H1 (cell line): ENCODE results near the gene RD3L. TPM values are rescaled to one million over a fixed set of nuclear protein-coding genes. Genes with fewer than 3 reads are reported as not detected.

Source experiments
- CTCF ChIA-PET: fragments of 300-600 bp; sonication (Branson Sonifier 250); formaldehyde crosslinking; loops from one replicate; lab custom pipeline; 2021; ENCODE audit not compliant: partially characterized antibody; lab: Charles Lee
- POLR2A ChIA-PET: fragments of 300-600 bp; sonication (Branson Sonifier 250); formaldehyde crosslinking; loops from one replicate; lab custom pipeline; 2021; ENCODE audit warnings: inconsistent platforms; ENCODE audit not compliant: partially characterized antibody; lab: Charles Lee
- DNase-seq, 2 experiments: peaks; one replicate each; pipeline versions ENCODE4 v3.0.0 to v3.0.0-alpha.2; 2010 to 2022; ENCODE audit warnings: low spot score in 2 of 2, low read depth in 1 of 2, mixed read lengths in 1 of 2
- FAIRE-seq: peaks from 2 replicates; lab custom pipeline; 2011; peaks lifted over from hg19 to GRCh38; lab: Jason Lieb, UNC
- H2AFZ ChIP-seq: 2 replicates; pipeline ENCODE4 v1.8.1; 2012; ENCODE audit warnings: low read length, inconsistent platforms
- H2AK5ac ChIP-seq: 2 replicates; pipeline ENCODE4 v1.6.1; 2013; ENCODE audit warnings: low read depth, low read length
- H2BK120ac ChIP-seq: replicated peaks from 2 replicates; pipeline ENCODE3; 2013; ENCODE audit warnings: low read depth, low read length, inconsistent platforms
- H2BK12ac ChIP-seq: 2 replicates; pipeline ENCODE4 v1.6.1; 2013; ENCODE audit warnings: low read depth, low read length
- H2BK15ac ChIP-seq: 2 replicates; pipeline ENCODE4 v1.6.1; 2013; ENCODE audit warnings: low read length
- H2BK20ac ChIP-seq: 2 replicates; pipeline ENCODE4 v1.6.1; 2013; ENCODE audit warnings: low read length
- H2BK5ac ChIP-seq: 2 replicates; pipeline ENCODE4 v1.6.1; 2013; ENCODE audit warnings: low read depth, low read length
- H3K14ac ChIP-seq: 2 replicates; pipeline ENCODE4 v1.6.1; 2013; ENCODE audit warnings: inconsistent platforms; ENCODE audit not compliant: insufficient read length
- H3K18ac ChIP-seq: 2 replicates; pipeline ENCODE4 v1.6.1; 2013; ENCODE audit warnings: low read length; ENCODE audit errors: extremely low read depth
- H3K23ac ChIP-seq: 2 replicates; pipeline ENCODE4 v1.6.1; 2013; ENCODE audit warnings: inconsistent platforms; ENCODE audit not compliant: insufficient read length
- H3K23me2 ChIP-seq: 2 replicates; pipeline ENCODE4 v1.6.1; 2013; ENCODE audit warnings: low read depth, low read length
- H3K27ac ChIP-seq: 2 replicates; pipeline ENCODE4 v1.6.1; 2011; ENCODE audit warnings: low read depth, low read length, inconsistent platforms
- H3K27me3 ChIP-seq, 4 experiments: replicated peaks in 1 of 4; 1 replicate in 1 of 4; 2 replicates in 3 of 4; pipeline versions ENCODE4 v1.6.1 to v1.8.1; 2011 to 2013; ENCODE audit warnings: low read length in 3 of 4, mild to moderate bottlenecking in 3 of 4, inconsistent platforms in 2 of 4, mixed read lengths in 2 of 4, moderate library complexity in 1 of 4; ENCODE audit not compliant: control insufficient read depth in 3 of 4, insufficient read depth in 3 of 4; ENCODE audit errors: extremely low read depth in 1 of 4
- H3K36me3 ChIP-seq, 4 experiments: 2 replicates each; pipeline versions ENCODE4 v1.6.1 to v1.8.1; 2011 to 2013; ENCODE audit warnings: mild to moderate bottlenecking in 4 of 4, low read length in 3 of 4, moderate library complexity in 2 of 4, control low read depth in 1 of 4, inconsistent platforms in 1 of 4; ENCODE audit not compliant: insufficient read depth in 4 of 4, control insufficient read depth in 2 of 4
- H3K4ac ChIP-seq: replicated peaks from 2 replicates; pipeline ENCODE3; 2013; ENCODE audit warnings: low read length, low read depth, mixed read lengths, inconsistent platforms; ENCODE audit not compliant: insufficient read length
- H3K4me1 ChIP-seq, 4 experiments: replicated peaks in 1 of 4; 1 replicate in 1 of 4; 2 replicates in 3 of 4; pipeline versions ENCODE4 v1.6.1 to v1.8.1; 2011 to 2013; ENCODE audit warnings: low read length in 3 of 4, inconsistent platforms in 2 of 4, mixed read lengths in 1 of 4; ENCODE audit not compliant: insufficient read depth in 4 of 4, control insufficient read depth in 3 of 4
- H3K4me2 ChIP-seq, 2 experiments: 2 replicates each; pipeline versions ENCODE4 v1.6.1 to v1.8.1; 2011 to 2013; ENCODE audit warnings: low read depth in 2 of 2, low read length in 2 of 2, control low read depth in 1 of 2, inconsistent platforms in 1 of 2, mild to moderate bottlenecking in 1 of 2; ENCODE audit not compliant: insufficient read depth in 1 of 2
- H3K4me3 ChIP-seq, 4 experiments: fragments of 200-600, 300-600 bp in 1 of 4; sonication (generic), shearing (Covaris generic), sonication (Bioruptor Twin) in 1 of 4; 2 replicates each; pipeline versions ENCODE4 v1.5.1 to v1.8.1; 2011 to 2016; ENCODE audit warnings: low read length in 4 of 4, low read depth in 3 of 4, control low read depth in 2 of 4, inconsistent platforms in 2 of 4, mild to moderate bottlenecking in 2 of 4, mixed read lengths in 1 of 4, moderate library complexity in 1 of 4; ENCODE audit not compliant: insufficient read depth in 2 of 4; ENCODE audit errors: extremely low read depth in 1 of 4
- H3K56ac ChIP-seq: replicated peaks from 2 replicates; pipeline ENCODE3; 2013; ENCODE audit warnings: low read depth, mild to moderate bottlenecking, mixed read lengths, low read length, inconsistent platforms; ENCODE audit not compliant: insufficient read length
- H3K79me1 ChIP-seq: 2 replicates; pipeline ENCODE4 v1.6.1; 2013; ENCODE audit warnings: low read depth, low read length, control low read depth
- H3K79me2 ChIP-seq, 2 experiments: 2 replicates each; pipeline versions ENCODE4 v1.6.1 to v1.8.1; 2012 to 2013; ENCODE audit warnings: low read length in 2 of 2, mild to moderate bottlenecking in 2 of 2, inconsistent platforms in 1 of 2; ENCODE audit not compliant: insufficient read depth in 2 of 2, control insufficient read depth in 1 of 2
- H3K9ac ChIP-seq, 4 experiments: replicated peaks in 1 of 4; 1 replicate in 1 of 4; 2 replicates in 3 of 4; pipeline versions ENCODE4 v1.6.1 to v1.8.1; 2011 to 2013; ENCODE audit warnings: low read depth in 3 of 4, low read length in 3 of 4, control low read depth in 2 of 4, mild to moderate bottlenecking in 2 of 4, moderate library complexity in 2 of 4, inconsistent platforms in 1 of 4; ENCODE audit errors: extremely low read depth in 1 of 4
- H3K9me3 ChIP-seq, 2 experiments: 2 replicates each; pipeline versions ENCODE4 v1.6.1 to v1.8.1; 2012 to 2013; ENCODE audit warnings: mild to moderate bottlenecking in 2 of 2, moderate library complexity in 2 of 2, control low read depth in 1 of 2, inconsistent platforms in 1 of 2, low read depth in 1 of 2, low read length in 1 of 2, mixed read lengths in 1 of 2; ENCODE audit not compliant: insufficient read depth in 2 of 2
- H4K20me1 ChIP-seq, 2 experiments: replicated peaks in 1 of 2; 2 replicates each; pipeline versions ENCODE3 to v1.8.1; 2011 to 2013; ENCODE audit warnings: inconsistent platforms in 2 of 2, low read length in 2 of 2, mild to moderate bottlenecking in 1 of 2; ENCODE audit not compliant: insufficient read depth in 2 of 2, control insufficient read depth in 1 of 2
- H4K5ac ChIP-seq: 2 replicates; pipeline ENCODE4 v1.6.1; 2013; ENCODE audit warnings: low read length, low read depth, mixed read lengths, inconsistent platforms; ENCODE audit not compliant: insufficient read length
- H4K8ac ChIP-seq: 2 replicates; pipeline ENCODE4 v1.8.0; 2013; ENCODE audit warnings: mild to moderate bottlenecking, moderate library complexity, low read length, inconsistent platforms; ENCODE audit not compliant: insufficient read depth; ENCODE audit errors: extremely low read depth
- H4K91ac ChIP-seq: replicated peaks from 2 replicates; pipeline ENCODE3; 2013; ENCODE audit warnings: low read length, mixed read lengths, inconsistent platforms; ENCODE audit not compliant: insufficient read length
- EP300 ChIP-seq, 2 experiments: IDR thresholded peaks; 1 replicate in 1 of 2; 2 replicates in 1 of 2; pipeline ENCODE4 v1.6.1; 2011 to 2012; ENCODE audit warnings: low read depth in 2 of 2, low read length in 2 of 2, mild to moderate bottlenecking in 2 of 2, borderline replicate concordance in 1 of 2, inconsistent platforms in 1 of 2, moderate library complexity in 1 of 2
- JUND ChIP-seq: IDR thresholded peaks from 2 replicates; pipeline ENCODE4 v1.6.1; 2011; ENCODE audit warnings: mild to moderate bottlenecking, improper control_type of control experiment, low read length
- KDM1A ChIP-seq: fragments of 200-600, 300-600 bp; sonication (generic); IDR thresholded peaks from 2 replicates; pipeline ENCODE4 v1.7.1; 2016; ENCODE audit warnings: mild to moderate bottlenecking, low read length, borderline replicate concordance
- KDM5A ChIP-seq: fragments of 200-600 bp; IDR thresholded peaks from 2 replicates; pipeline ENCODE4 v1.7.1; 2012; ENCODE audit warnings: mild to moderate bottlenecking, low read length, inconsistent platforms, mixed read lengths
- NRF1 ChIP-seq: IDR thresholded peaks from 2 replicates; pipeline ENCODE4 v1.6.1; 2011; ENCODE audit warnings: mild to moderate bottlenecking, low read depth, low read length, improper control_type of control experiment
- SRF ChIP-seq: IDR thresholded peaks from 2 replicates; pipeline ENCODE4 v1.6.1; 2011; ENCODE audit warnings: mild to moderate bottlenecking, low read depth, low read length, moderate library complexity
- WGBS, 2 experiments: shearing (Covaris generic) in 1 of 2; methylation state at CpG; one replicate each; pipeline versions ENCODE4 v1.1.6 to v1.1.7; 2013 to 2015; ENCODE audit warnings: low lambda C conversion rate in 2 of 2, mixed read lengths in 2 of 2, inconsistent platforms in 1 of 2, low coverage in 1 of 2, missing lambda C conversion rate in 1 of 2; ENCODE audit not compliant: insufficient replicate concordance in 2 of 2, insufficient coverage in 1 of 2, insufficient read length in 1 of 2; ENCODE audit errors: extremely low coverage in 1 of 2, missing lambda C conversion rate in 1 of 2; 5-methylcytosine and 5-hydroxymethylcytosine counted together
- polyA plus RNA-seq, 7 experiments: library from polyadenylated mRNA; depleted of rRNA in 3 of 7; stranded (reverse) in 5 of 7; unstranded in 2 of 7; fragments of >200 nt in 5 of 7; fragments of 200-250 nt in 2 of 7; gene quantifications; 1 replicate in 5 of 7; 2 replicates in 1 of 7; 4 replicates in 1 of 7; pipeline versions ENCODE4 v1.2.1 to v1.2.3, GENCODE V29; 2011 to 2013; ENCODE audit warnings: missing spikeins in 2 of 7, mixed read lengths in 2 of 7
- total RNA-seq: library from RNA; stranded (reverse); fragmentation: NEBNext Ultra II Directional; extraction: Animal tissue kit (Norgen Biotek cat#: 25700); gene quantifications from 2 replicates; pipeline ENCODE4 v1.2.1, GENCODE V29; 2021

RD3L gene
- total and polyA plus RNA-seq, 2 of the 8 experiments (the other 6 are each of a cell fraction or from before 2014, with no cell fraction given): not detected

DNA sequence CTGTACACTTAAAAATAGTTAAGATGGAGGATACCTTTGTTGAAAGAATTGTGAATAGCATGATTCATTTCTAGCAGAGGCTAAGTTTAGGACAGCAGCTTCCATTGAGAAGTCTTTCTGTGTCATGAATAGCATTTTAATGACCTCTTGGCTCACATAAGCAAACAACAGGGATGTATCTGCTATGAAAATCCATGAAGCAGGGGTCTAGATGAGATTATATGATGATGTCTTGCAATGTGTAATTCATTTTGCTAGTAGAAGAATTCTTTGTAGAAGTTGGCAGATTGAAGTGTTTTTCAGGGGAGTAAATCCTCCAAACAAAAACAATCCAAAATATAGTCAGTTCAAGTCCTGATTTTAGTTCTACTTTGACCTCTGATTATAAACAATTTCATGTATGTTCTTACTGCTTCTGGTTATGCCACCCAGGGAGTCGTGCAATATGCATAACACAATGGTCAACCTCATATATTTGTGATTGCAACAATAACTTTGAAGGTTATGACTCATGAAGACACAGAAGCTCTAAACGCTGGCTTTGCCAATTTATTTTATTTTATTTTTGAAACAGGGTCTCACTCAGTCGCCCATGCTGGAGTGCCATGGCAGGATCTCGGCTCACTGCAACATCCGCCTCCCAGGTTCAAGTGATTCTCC is 6.9 kb upstream of the RD3L start:
- Histone ChIP-seq H2AK5ac (no peak overlapping the region), H3K27me3 (no peaks in the 10 kb centered on the region), H2AFZ (no peak overlapping the region), H2BK20ac (no peak overlapping the region), H3K14ac (no peak overlapping the region), H4K20me1 (no peaks in the 10 kb centered on the region), H3K4me2 (no peak overlapping the region), H2BK5ac (no peak overlapping the region), H2BK12ac (no peak overlapping the region), H3K36me3 (no peaks in the 10 kb centered on the region), H3K9ac (no peak overlapping the region)
- POLR2A ChIA-PET: no interaction called here
- CTCF ChIA-PET: interaction anchor here (0.6 kb wide), 1 partner anchor 804 kb away, joined by 3 read pairs; no protein-coding TSS in a partner anchor
- TF ChIP-seq KDM1A (no peak), KDM5A (no peak), JUND (no peak), SRF (no peak), NRF1 (no peak), EP300 (IDR thresholded peaks at IDR 0.05; ENCODE audit: borderline replicate concordance in 1 of 2, low read depth in 2 of 2, low read length in 2 of 2) (no peak)
- TF ChIP-seq, all 59 proteins: peak for 0
- no peak overlapping the region for H3K4me3 ChIP-seq
- no peak overlapping the region for H3K23ac ChIP-seq
- no peak overlapping the region for H3K27ac ChIP-seq
- H3K79me1 ChIP-seq: no peaks in the 10 kb centered on the region
- no peak overlapping the region for H4K5ac ChIP-seq
- no peaks in the 10 kb centered on the region for H3K23me2 ChIP-seq
- H3K18ac ChIP-seq: no peak overlapping the region
- H4K8ac ChIP-seq: no peak overlapping the region
- H3K79me2 ChIP-seq: no peaks in the 10 kb centered on the region
- H2BK15ac ChIP-seq: no peak overlapping the region
- 90% methylated on average over 5 of the region's 5 CpGs; no CpG with 5 or more reads in 1 of the 2 experiments for WGBS, 2 experiments
- no peak overlapping the region for H2BK120ac ChIP-seq
- H4K91ac ChIP-seq: no peak overlapping the region
- H3K4ac ChIP-seq: no peak overlapping the region
- peaks cover 2 to 3% of the 10 kb centered on the region in 2 experiments; a peak in 2 of 4 replicates for H3K9me3 ChIP-seq
- no peak overlapping the region for H3K56ac ChIP-seq
- DNase-seq (no peak), FAIRE-seq (no peak)
- no peaks in the 10 kb centered on the region for H3K4me1 ChIP-seq
